HG03432 (cell line): Measurements from ENCODE around the gene GRIN2D.

Source experiments
- ATAC-seq: cut with Tn5 transposase; IDR thresholded peaks from one replicate; pipeline ENCODE4 v1.9.1; 2021; ENCODE audit warnings: mild to moderate bottlenecking, moderate library complexity; ENCODE audit not compliant: unreplicated experiment

Gene GRIN2D

GRCh38 chr19:48393559-48394330, at the start of gene GRIN2D:
GRIN2D (plus strand) TSS chr19:48393668; CDS start chr19:48398393, 4,725 bp downstream.
- no peak for ATAC-seq

DNA sequence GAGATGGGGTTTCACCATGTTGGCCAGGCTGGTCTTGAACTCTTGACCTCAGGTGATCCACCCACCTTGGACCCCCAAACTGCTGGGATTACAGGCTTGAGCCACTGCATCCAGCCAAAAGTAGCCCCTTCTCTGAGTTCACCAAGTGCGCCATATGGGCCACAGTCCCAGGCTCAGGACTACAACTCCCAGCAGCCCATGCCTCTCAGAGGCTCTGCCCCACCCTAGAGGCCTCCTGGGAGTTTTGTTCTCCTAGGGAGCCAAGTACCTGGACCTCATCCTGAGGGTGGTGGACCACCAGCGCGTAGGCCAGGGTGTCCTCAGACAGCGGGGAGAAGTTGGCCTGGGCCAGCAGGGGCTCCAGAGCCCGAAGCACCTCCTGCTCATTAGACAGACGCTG, 48.6 kb upstream of the GRIN2D start:
- no peak for ATAC-seq

- no peak for ATAC-seq
These were observed 47.3 kb upstream of the GRIN2D start for GRCh38 chr19:48346191-48346590.

GRCh38 chr19:48348045-48348444, 45.4 kb upstream of the GRIN2D start:
- ATAC-seq: no peak

- no peak for ATAC-seq
These were observed 44.7 kb upstream of the GRIN2D start for GRCh38 chr19:48348737-48349136.

DNA sequence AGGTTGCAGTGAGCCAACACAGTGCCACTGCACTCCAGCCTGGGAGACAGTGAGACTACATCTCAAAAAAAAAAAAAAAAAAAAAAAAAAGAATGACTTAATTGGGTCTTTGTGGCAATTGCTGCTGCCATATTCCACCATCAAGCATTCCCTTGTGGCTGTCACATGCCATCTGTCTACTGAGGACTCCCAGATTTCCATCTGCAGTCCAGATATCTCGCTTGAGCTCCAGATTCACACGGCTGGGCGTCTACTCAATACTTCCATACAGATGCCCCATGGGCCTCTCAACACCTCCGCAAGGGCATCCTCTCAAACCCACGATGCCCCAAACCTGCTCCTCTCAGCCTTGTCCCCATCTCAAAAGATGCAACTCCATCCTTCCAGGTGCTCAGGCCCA, 42.6 kb upstream of the GRIN2D start:
- no peak for ATAC-seq

DNA sequence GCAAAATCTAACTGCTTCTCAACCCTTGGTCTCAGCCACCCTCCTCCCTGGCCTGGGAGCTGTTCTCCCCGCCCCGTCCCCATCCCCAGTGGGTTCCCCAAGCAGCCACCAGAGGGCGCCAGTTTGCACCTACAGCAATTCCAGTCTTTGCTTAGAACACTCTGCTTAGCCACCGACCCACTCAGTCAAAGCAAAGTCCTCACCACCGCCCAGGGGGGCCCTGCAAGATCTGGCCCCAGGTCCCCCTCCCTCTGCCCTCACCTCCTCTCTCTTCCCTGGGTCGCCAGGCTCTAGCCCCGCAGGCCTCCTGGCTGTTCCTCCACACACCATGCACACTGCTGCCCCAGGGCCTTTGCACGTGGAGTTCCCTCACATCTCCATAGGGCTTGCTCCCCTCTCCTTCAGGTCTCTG, 42.1 kb upstream of the GRIN2D start:
- no peak for ATAC-seq

- no peak for ATAC-seq
These were observed 39.8 kb upstream of the GRIN2D start for GRCh38 chr19:48353677-48354076.

DNA sequence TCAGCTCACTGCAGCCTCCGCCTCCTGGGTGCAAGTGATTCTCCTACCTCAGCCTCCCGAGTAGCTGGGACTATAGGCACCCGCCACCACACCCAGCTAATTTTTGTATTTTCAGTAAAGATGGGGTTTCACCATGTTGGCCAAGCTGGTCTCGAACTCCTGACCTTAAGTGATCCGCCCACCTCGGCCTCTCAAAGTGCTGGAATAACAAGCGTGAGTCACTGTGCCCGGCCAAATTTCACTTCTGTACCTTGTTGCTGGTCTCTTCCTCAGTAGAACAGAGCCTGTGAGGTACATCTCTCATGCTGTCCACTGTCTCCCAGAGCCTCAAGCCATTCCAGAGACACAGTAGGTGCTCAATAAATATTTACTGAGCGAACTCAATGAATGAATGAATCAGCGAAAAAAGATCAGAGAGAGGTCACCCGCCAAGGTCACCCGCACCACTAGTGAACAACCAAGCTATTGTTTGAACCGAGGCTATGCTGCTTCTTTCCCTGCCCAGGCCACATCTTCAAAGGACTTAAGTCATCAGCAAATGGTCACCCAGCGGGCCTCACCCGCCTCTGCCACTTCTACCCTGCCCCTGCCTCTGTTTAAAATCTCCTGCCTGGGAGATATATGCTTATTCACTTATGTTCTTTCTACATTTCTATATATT, 39.0 kb upstream of the GRIN2D start:
- ATAC-seq: no peak

- no peak for ATAC-seq
These were observed 38.0 kb upstream of the GRIN2D start for GRCh38 chr19:48355365-48355954.

DNA sequence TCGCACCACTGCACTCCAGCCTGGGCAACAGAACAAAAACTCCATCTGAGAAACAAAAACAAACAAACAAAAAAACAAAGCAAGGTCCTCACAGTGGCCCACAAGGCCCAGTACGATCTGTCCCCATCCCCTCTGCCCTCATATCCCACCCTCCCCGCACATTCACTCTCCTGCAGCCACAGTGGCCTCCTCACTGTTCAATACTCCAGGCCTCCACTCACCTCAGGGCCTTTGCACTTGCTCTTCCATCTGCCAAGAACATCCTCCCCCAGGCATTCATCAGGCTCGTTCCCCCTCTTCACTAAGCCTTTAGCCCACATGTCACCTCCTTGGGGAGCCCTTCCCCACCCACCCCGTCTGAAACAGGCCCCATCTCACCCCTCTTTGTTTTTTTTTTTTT, 34.3 kb upstream of the GRIN2D start:
- ATAC-seq: no peak

DNA sequence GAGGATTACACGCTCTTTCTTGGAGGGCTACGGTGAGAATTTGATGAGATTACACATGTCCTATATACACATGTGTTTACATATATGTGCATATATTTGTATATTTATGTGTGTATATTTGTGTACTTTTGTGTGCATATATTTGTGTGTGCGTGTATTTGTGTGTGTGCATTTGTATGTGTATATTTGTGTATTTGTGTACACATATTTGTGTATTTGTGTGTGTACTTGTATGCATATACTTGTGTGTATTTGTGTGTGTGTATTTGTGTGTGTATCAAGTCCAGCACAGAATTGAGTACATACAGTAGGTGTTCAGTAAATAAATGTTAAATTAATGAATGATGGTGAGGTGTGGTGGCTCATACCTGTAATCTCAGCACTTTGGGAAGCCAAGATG, 31.6 kb upstream of the GRIN2D start:
- ATAC-seq: no peak

GRCh38 chr19:48362716-48363499, 30.6 kb upstream of the GRIN2D start:
- ATAC-seq: peak; percentile 56

DNA sequence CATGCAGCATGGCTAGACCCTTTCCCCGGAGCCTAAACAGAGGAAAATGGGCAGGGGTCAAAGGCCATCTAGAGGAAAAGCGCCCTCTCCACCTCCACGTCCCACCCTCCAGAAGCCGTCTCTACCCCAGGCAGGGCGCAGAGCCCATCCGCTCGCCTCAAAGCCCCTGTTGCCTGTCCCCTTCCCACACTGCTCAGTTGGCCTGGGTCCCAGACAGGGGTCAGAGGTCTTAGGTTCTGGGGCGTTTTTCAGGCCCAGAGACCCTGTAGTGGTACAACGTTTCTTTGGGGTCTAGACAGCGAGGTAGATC, 30.0 kb upstream of the GRIN2D start:
- peak; percentile 8 for ATAC-seq

DNA sequence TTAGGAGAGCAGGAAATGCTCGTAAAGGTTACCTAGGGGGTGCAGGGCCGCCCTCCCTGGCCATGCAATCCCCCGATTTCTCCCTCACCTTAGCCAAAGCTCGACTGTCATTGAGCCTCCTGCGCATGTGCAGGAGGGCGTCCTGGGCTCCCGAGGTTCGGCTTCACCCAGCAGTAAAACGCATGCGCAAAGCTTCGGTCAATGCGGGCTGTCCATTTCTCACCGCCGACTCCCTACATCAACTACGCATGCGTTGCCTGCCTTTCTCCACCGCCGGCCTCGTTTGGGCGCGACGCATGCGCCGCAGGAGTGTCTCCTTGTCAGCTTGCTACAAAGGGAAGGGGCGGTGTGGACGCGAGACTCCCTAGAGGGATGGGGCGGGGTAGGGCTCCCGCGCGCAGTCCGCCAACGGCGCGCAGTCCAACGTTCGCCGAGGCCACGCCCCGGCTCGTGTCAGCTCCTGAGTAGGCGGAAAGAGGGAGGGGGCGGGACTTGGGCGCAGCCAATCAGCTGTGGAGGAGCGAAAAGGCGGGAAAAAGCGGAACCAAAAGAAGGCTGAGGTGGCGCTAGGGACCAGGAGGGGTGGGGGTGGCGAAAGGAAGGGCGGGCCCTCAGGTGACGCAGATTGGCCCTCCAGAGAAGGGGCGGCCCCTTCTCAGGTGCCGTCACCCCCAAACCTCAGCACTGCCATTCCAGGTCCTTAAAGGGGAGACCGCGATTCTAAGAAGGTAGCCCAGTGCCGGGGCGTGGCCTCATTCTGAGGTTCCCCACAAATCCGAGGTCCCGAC, 29.5 kb upstream of the GRIN2D start, which contains the start of the genes SYNGR4 and TMEM143:
TSS of gene SYNGR4 (plus strand) at position 558 of the 788 bp plus-strand sequence. CDS start 1,476 bp downstream, outside the sequence.
TSS of gene TMEM143 (minus strand) at position 131 of the 788 bp plus-strand sequence. CDS start at position 111, 20 bp downstream.
- ATAC-seq: peak; percentile 84

GRCh38 chr19:48364598-48365348, 28.7 kb upstream of the GRIN2D start:
- ATAC-seq: no peak

DNA sequence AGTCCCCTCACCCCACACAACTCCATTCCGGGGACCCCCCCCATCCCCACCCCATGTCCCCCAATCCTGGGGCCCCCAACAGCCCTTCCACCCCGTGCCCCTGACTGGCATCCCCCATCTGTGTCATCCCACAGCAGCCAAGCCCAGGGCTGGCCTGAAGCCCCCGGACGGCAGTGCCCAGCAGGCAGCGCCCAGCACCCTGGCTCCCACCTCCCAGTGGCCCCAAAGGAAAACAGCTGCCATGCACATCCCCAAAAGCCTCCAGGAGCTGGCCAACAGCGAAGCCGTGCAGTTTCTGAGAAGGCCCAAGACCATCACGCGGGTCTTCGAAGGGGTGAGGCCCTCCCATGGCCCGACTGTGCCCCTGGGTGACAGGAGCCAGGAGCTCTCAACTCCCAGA, 27.9 kb upstream of the GRIN2D start:
- no peak for ATAC-seq

GRCh38 chr19:48367855-48368254, 25.6 kb upstream of the GRIN2D start:
- ATAC-seq: no peak

DNA sequence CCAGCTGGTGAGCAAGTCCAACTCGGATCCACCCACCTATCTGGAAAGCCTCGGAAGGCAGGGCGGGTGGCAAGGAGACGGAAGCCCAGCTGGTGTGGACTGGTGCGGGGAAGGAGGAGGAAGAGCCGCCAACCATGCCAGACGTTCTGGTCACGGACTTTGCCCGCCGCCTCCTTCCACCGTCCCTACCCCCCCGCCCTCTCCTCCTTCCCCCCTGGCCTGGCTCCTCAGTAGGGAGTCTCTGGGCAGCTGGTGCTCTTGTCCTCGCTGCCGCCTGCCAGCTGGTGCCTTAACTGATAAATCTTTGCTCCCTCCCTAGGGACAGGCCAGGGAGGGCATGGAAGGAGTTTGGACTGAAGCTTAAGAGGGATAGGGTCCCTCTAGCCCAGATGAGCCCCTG, 24.5 kb upstream of the GRIN2D start:
- ATAC-seq: no peak

GRCh38 chr19:48370955-48371354, 22.5 kb upstream of the GRIN2D start:
- ATAC-seq: no peak
